Activated gamma-delta T cell treated with anti-CD3 and anti-CD28 coated beads, Interleukin-2, amount 50 U/mL, for 16 hours (primary cell): ENCODE results near the gene B4GALNT4.
"Not testable (repeated sequence)": the region's sequence is repeated elsewhere in the genome, so short reads cannot be mapped to it uniquely, and the experiment has no call there.

Experiments used
- DNase-seq: peaks from one replicate; pipeline ENCODE4 v3.0.0-alpha.2; 2020; ENCODE audit warnings: low read depth

The B4GALNT4 gene

GRCh38 chr11:420054-420910 is 51.0 kb downstream of the B4GALNT4 start:
- DNase-seq: no peak

- no peak for DNase-seq
Measured at GRCh38 chr11:420911-421321, 51.6 kb downstream of the B4GALNT4 start.

GRCh38 chr11:422249-422656 is 53.0 kb downstream of the B4GALNT4 start:
- DNase-seq: no peak

GRCh38 chr11:424232-424631 is 54.9 kb downstream of the B4GALNT4 start:
- no peak for DNase-seq

GRCh38 chr11:424766-425165 is 55.5 kb downstream of the B4GALNT4 start:
- DNase-seq: not testable (repeated sequence)

GRCh38 chr11:425301-425700 is 56.0 kb downstream of the B4GALNT4 start:
- no peak for DNase-seq

GRCh38 chr11:426851-427250 is 57.6 kb downstream of the B4GALNT4 start:
- DNase-seq: no peak

GRCh38 chr11:428295-428694 is 59.0 kb downstream of the B4GALNT4 start:
- DNase-seq: no peak

GRCh38 chr11:429391-429790 is 60.1 kb downstream of the B4GALNT4 start:
- no peak for DNase-seq

- no peak for DNase-seq
Measured at GRCh38 chr11:429931-430456, 60.7 kb downstream of the B4GALNT4 start.
